GM12865 (cell line): ENCODE results near the gene PROKR1.
"Not testable (repeated sequence)": the region's sequence is repeated elsewhere in the genome, so short reads cannot be mapped to it uniquely, and the experiment has no call there.

Experiments used
- DNase-seq: peaks from one replicate; pipeline ENCODE4 v3.0.0; 2010; ENCODE audit warnings: low read depth
- H3K4me3 ChIP-seq: 2 replicates; pipeline ENCODE4 v1.5.1; 2011; ENCODE audit warnings: mild to moderate bottlenecking, low read depth, low read length, control low read depth
- CTCF ChIP-seq: IDR thresholded peaks from 2 replicates; pipeline ENCODE4 v1.5.1; 2011; ENCODE audit warnings: low read length, control low read depth, low read depth, inconsistent platforms; ENCODE audit not compliant: insufficient read depth; ENCODE audit errors: missing control alignments

The PROKR1 gene

GRCh38 chr2:68643011-68643873 is at the start of gene PROKR1:
TSS of gene PROKR1 (plus strand) at chr2:68643579. CDS start at chr2:68645822, 2,243 bp downstream.
- peak within 1 kb of the TSS; percentile 21 for H3K4me3 ChIP-seq
- DNase-seq: no peak
- no peak for TF ChIP-seq CTCF

- DNase-seq: no peak
These were observed 49.3 kb upstream of the PROKR1 start for GRCh38 chr2:68594041-68594440.

GRCh38 chr2:68594674-68595492 is 48.5 kb upstream of the PROKR1 start:
- DNase-seq: peak; percentile 78
- TF ChIP-seq CTCF: peak; percentile 79
- peak overlapping the region; percentile 20; the same call in 1 of the 2 replicates for H3K4me3 ChIP-seq

More at GRCh38 chr2:68594041-68594440, 49.3 kb upstream of the PROKR1 start:
- H3K4me3 ChIP-seq: no peak overlapping the region
- TF ChIP-seq CTCF: no peak

- H3K4me3 ChIP-seq, DNase-seq: not testable (repeated sequence)
These were observed 47.9 kb upstream of the PROKR1 start for GRCh38 chr2:68595493-68595785.

- not testable (repeated sequence) for H3K4me3 ChIP-seq, DNase-seq
These were observed 42.9 kb upstream of the PROKR1 start for GRCh38 chr2:68600495-68600894.

- H3K4me3 ChIP-seq: no peak overlapping the region
- no peak for TF ChIP-seq CTCF
- no peak for DNase-seq
These were observed 40.3 kb upstream of the PROKR1 start for GRCh38 chr2:68603059-68603458.

GRCh38 chr2:68604077-68604476 is 39.3 kb upstream of the PROKR1 start:
- DNase-seq: no peak
- no peak overlapping the region for H3K4me3 ChIP-seq
- TF ChIP-seq CTCF: no peak
